ENCODE measurements around the gene DCDC2C.

DCDC2C gene

DNA sequence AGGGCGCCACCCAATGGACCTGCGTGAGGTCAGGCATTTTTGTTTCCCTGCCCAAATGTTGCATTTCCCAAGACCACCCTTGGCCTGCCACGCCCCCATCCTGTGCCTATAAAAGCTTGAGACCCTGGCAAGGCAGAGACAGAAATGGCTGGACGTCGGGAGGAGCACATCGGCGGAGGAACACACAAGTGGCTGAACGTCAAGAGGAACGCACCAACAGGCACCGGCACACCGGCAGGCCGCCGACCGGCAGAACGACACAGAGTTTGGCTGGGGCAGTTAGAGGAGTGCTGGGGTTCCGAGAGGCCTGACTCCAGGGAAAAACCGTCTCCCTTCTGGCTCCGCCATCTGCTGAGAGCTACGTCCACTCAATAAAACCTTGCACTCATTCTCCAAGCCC is 35.9 kb downstream of the DCDC2C start:
- Histone ChIP-seq H2BK15ac (ENCODE audit: low read depth, poor library complexity, severe bottlenecking) (no peak overlapping the region), H3K79me1 (replicated peaks; ENCODE audit: low read length, poor library complexity, severe bottlenecking) (no peaks in the 10 kb centered on the region), H2BK120ac (ENCODE audit: low read depth, low read length) (no peak overlapping the region), H4K91ac (ENCODE audit: low read length) (no peak overlapping the region), H3K23ac (ENCODE audit: low read length in 2 of 2) (no peak overlapping the region), H3K4me1 (ENCODE audit: control insufficient read depth, insufficient read depth, low read depth, low read length) (no peaks in the 10 kb centered on the region), H3K27me3 (ENCODE audit: control insufficient read depth in 1 of 2, insufficient read depth in 1 of 2, low read length in 2 of 2) (peaks cover 3 to 23% of the 10 kb centered on the region in 2 experiments), H3K4ac (ENCODE audit: low read depth in 1 of 2, low read length in 2 of 2) (no peak overlapping the region), H2AFZ (ENCODE audit: low read depth, low read length) (no peak overlapping the region), H2AK5ac (ENCODE audit: low read length, severe bottlenecking) (no peak overlapping the region), H4K8ac (ENCODE audit: low read length) (no peak overlapping the region), H3K14ac (ENCODE audit: low read length in 2 of 2) (no peak overlapping the region), H3K4me3 (ENCODE audit: insufficient read depth in 1 of 2, low read depth in 1 of 2, low read length in 2 of 2) (no peak overlapping the region), H3K36me3 (ENCODE audit: control insufficient read depth in 1 of 2, insufficient read depth in 2 of 2, low read depth in 1 of 2, low read length in 2 of 2) (no peaks in the 10 kb centered on the region), H3K18ac (ENCODE audit: low read depth in 1 of 2, low read length in 2 of 2) (no peak overlapping the region), H2BK5ac (ENCODE audit: low read depth, low read length, poor library complexity, severe bottlenecking) (no peak overlapping the region), H3K27ac (ENCODE audit: low read length, poor library complexity, severe bottlenecking) (no peak overlapping the region), H3K9ac (ENCODE audit: low read length) (no peak overlapping the region), H3K9me3 (ENCODE audit: control insufficient read depth, low read length) (no peaks in the 10 kb centered on the region), H3K4me2 (ENCODE audit: low read length, poor library complexity, severe bottlenecking) (no peak overlapping the region), H2BK12ac (ENCODE audit: low read length in 2 of 2) (no peak overlapping the region)
- 89% methylated on average over 18 of the region's 19 CpGs for WGBS
- DNase-seq: no peak

DNA sequence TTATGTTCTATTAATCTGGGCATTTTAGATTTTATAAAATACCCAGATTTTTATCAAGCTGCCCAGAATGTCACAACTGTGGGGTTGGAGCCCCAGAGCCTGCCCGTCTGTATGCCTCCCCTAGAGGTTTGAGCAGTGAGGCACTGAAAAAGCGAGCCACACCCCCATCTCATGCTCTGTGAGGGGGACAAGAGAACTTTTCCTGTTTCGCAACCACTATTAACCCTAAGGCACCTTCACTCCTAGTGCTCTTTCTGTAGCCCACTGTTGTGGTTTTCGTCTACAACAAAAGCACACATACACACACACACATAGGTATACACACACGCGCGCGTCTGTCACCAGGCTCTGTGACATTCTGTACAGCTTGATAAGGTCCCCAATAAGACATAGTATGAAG is 38.0 kb downstream of the DCDC2C start:
- H3K79me1 ChIP-seq (replicated peaks; ENCODE audit: low read length, poor library complexity, severe bottlenecking): no peaks in the 10 kb centered on the region

DNA sequence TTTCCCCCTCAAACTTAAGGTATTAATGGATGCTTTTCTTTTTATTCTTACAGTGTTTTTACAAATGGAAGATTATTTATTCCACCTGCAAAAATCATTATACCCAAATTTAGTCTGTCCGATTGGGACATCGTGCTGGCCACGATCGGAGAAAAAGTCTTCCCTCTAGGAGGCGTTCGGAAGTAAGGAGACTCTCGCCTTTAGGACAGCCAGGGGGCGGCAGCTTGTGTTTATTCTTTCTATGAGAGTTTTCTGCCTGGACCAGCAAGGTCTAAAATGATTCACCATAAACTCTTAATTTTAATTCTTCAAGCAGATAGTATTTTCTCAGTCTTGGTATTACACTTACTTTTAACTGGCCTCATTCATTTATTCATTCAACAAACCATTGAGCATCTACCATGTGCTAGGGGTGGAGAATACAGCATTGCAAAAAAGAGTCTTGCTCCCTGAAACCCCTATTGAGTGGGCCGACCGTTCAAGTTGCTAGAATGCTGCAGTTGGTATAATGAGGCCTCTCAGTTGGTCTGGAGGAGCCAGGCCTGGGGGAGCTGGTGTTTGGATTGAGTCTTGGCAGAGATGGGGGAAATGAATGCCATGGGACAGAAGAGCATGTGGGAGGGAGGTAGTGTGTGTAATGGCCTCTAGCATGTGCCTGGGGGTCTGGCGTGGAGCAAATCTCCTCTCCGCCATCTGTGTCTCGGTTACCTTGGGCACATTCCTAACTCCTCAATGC is 38.7 kb downstream of the DCDC2C start:
- WGBS: 79% methylated on average over 9 of the region's 13 CpGs
- H3K23ac ChIP-seq (ENCODE audit: low read length in 2 of 2): no peak overlapping the region
- no peak overlapping the region for H2BK12ac ChIP-seq (ENCODE audit: low read length in 2 of 2)
- H3K18ac ChIP-seq (ENCODE audit: low read depth in 1 of 2, low read length in 2 of 2): no peak overlapping the region
- no peak overlapping the region for H2AFZ ChIP-seq (ENCODE audit: low read depth, low read length)
- H2BK5ac ChIP-seq (ENCODE audit: low read depth, low read length, poor library complexity, severe bottlenecking): no peak overlapping the region
- no peak overlapping the region for H3K4me2 ChIP-seq (ENCODE audit: low read length, poor library complexity, severe bottlenecking)
- H3K9ac ChIP-seq (ENCODE audit: low read length): no peak overlapping the region
- DNase-seq: no peak
- H3K9me3 ChIP-seq (ENCODE audit: control insufficient read depth, low read length): no peaks in the 10 kb centered on the region
- no peaks in the 10 kb centered on the region for H3K36me3 ChIP-seq (ENCODE audit: control insufficient read depth in 1 of 2, insufficient read depth in 2 of 2, low read depth in 1 of 2, low read length in 2 of 2)
- no peaks in the 10 kb centered on the region for H3K79me1 ChIP-seq (replicated peaks; ENCODE audit: low read length, poor library complexity, severe bottlenecking)
- no peak overlapping the region for H4K91ac ChIP-seq (ENCODE audit: low read length)
- H2BK120ac ChIP-seq (ENCODE audit: low read depth, low read length): no peak overlapping the region
- H3K27ac ChIP-seq (ENCODE audit: low read length, poor library complexity, severe bottlenecking): no peak overlapping the region
- H3K4me3 ChIP-seq (ENCODE audit: insufficient read depth in 1 of 2, low read depth in 1 of 2, low read length in 2 of 2): no peak overlapping the region
- H2BK15ac ChIP-seq (ENCODE audit: low read depth, poor library complexity, severe bottlenecking): no peak overlapping the region
- no peak overlapping the region for H3K4ac ChIP-seq (ENCODE audit: low read depth in 1 of 2, low read length in 2 of 2)
- no peak overlapping the region for H4K8ac ChIP-seq (ENCODE audit: low read length)
- peaks cover 0 to 5% of the 10 kb centered on the region in 2 experiments for H3K27me3 ChIP-seq (ENCODE audit: control insufficient read depth in 1 of 2, insufficient read depth in 1 of 2, low read length in 2 of 2)
- no peaks in the 10 kb centered on the region for H3K4me1 ChIP-seq (ENCODE audit: control insufficient read depth, insufficient read depth, low read depth, low read length)
- no peak overlapping the region for H2AK5ac ChIP-seq (ENCODE audit: low read length, severe bottlenecking)
- no peak overlapping the region for H3K14ac ChIP-seq (ENCODE audit: low read length in 2 of 2)

More for the DNA sequence above, 38.0 kb downstream of the DCDC2C start:
- H3K27me3 ChIP-seq (ENCODE audit: control insufficient read depth in 1 of 2, insufficient read depth in 1 of 2, low read length in 2 of 2): peaks cover 0 to 7% of the 10 kb centered on the region in 2 experiments
- H2AK5ac ChIP-seq (ENCODE audit: low read length, severe bottlenecking): no peak overlapping the region
- H3K23ac ChIP-seq (ENCODE audit: low read length in 2 of 2): no peak overlapping the region
- no peaks in the 10 kb centered on the region for H3K4me1 ChIP-seq (ENCODE audit: control insufficient read depth, insufficient read depth, low read depth, low read length)
- 59% methylated on average over 4 of the region's 8 CpGs for WGBS
- no peak overlapping the region for H2BK15ac ChIP-seq (ENCODE audit: low read depth, poor library complexity, severe bottlenecking)
- H3K9ac ChIP-seq (ENCODE audit: low read length): no peak overlapping the region
- no peaks in the 10 kb centered on the region for H3K9me3 ChIP-seq (ENCODE audit: control insufficient read depth, low read length)
- H3K18ac ChIP-seq (ENCODE audit: low read depth in 1 of 2, low read length in 2 of 2): no peak overlapping the region
- H2AFZ ChIP-seq (ENCODE audit: low read depth, low read length): no peak overlapping the region
- H3K36me3 ChIP-seq (ENCODE audit: control insufficient read depth in 1 of 2, insufficient read depth in 2 of 2, low read depth in 1 of 2, low read length in 2 of 2): no peaks in the 10 kb centered on the region
- H3K4me3 ChIP-seq (ENCODE audit: insufficient read depth in 1 of 2, low read depth in 1 of 2, low read length in 2 of 2): no peak overlapping the region
- no peak overlapping the region for H2BK12ac ChIP-seq (ENCODE audit: low read length in 2 of 2)
- no peak for DNase-seq
- H3K27ac ChIP-seq (ENCODE audit: low read length, poor library complexity, severe bottlenecking): no peak overlapping the region
- no peak overlapping the region for H3K4me2 ChIP-seq (ENCODE audit: low read length, poor library complexity, severe bottlenecking)
- no peak overlapping the region for H2BK5ac ChIP-seq (ENCODE audit: low read depth, low read length, poor library complexity, severe bottlenecking)
- H3K14ac ChIP-seq (ENCODE audit: low read length in 2 of 2): no peak overlapping the region
- H2BK120ac ChIP-seq (ENCODE audit: low read depth, low read length): no peak overlapping the region
- H4K8ac ChIP-seq (ENCODE audit: low read length): no peak overlapping the region
- no peak overlapping the region for H4K91ac ChIP-seq (ENCODE audit: low read length)
- no peak overlapping the region for H3K4ac ChIP-seq (ENCODE audit: low read depth in 1 of 2, low read length in 2 of 2)

DNA sequence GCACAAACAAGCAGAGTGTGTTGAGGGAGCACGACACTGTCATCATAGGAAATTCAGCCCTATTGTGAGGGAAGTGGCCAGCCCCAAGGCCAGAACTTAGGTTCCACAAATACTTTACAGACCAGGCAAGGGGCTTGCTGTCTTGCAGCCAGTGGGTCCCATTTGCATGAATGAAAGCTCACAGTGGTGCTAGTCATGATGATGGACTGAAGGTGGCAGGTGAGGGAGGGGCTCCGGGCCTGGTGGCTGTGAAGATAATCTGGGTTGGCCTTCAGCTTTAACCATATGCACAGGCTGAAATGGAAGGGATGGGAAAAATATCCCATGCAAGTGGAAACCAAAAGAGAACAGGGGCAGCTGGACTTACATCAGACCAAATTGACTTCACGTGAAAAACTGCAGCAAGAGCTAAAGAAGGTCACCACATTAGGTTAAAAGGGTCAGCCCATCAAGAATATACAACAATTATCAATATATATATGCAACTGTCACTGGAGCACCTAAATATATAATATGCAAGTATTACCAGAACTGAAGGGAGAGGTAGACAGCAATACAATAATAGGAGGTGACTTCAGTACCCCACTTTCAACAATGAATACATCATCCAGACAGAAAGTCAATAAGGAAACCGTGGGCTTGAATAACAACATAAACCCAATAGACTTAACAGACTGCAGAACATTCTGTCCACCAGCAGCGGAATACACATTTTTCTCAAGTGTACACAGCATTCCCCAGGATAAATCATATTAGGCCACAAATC is 39.6 kb downstream of the DCDC2C start:
- Histone ChIP-seq H2BK12ac (ENCODE audit: low read length in 2 of 2) (no peak overlapping the region), H2BK5ac (ENCODE audit: low read depth, low read length, poor library complexity, severe bottlenecking) (no peak overlapping the region), H3K27ac (ENCODE audit: low read length, poor library complexity, severe bottlenecking) (no peak overlapping the region), H3K9me3 (ENCODE audit: control insufficient read depth, low read length) (no peaks in the 10 kb centered on the region), H3K79me1 (replicated peaks; ENCODE audit: low read length, poor library complexity, severe bottlenecking) (no peaks in the 10 kb centered on the region), H3K4me3 (ENCODE audit: insufficient read depth in 1 of 2, low read depth in 1 of 2, low read length in 2 of 2) (no peak overlapping the region), H3K18ac (ENCODE audit: low read depth in 1 of 2, low read length in 2 of 2) (no peak overlapping the region), H2BK15ac (ENCODE audit: low read depth, poor library complexity, severe bottlenecking) (no peak overlapping the region), H3K14ac (ENCODE audit: low read length in 2 of 2) (no peak overlapping the region), H4K8ac (ENCODE audit: low read length) (no peak overlapping the region), H3K36me3 (ENCODE audit: control insufficient read depth in 1 of 2, insufficient read depth in 2 of 2, low read depth in 1 of 2, low read length in 2 of 2) (no peaks in the 10 kb centered on the region), H3K9ac (ENCODE audit: low read length) (no peak overlapping the region), H3K4ac (ENCODE audit: low read depth in 1 of 2, low read length in 2 of 2) (no peak overlapping the region), H4K91ac (ENCODE audit: low read length) (no peak overlapping the region), H3K23ac (ENCODE audit: low read length in 2 of 2) (no peak overlapping the region), H2BK120ac (ENCODE audit: low read depth, low read length) (no peak overlapping the region), H2AK5ac (ENCODE audit: low read length, severe bottlenecking) (no peak overlapping the region), H2AFZ (ENCODE audit: low read depth, low read length) (no peak overlapping the region), H3K4me1 (ENCODE audit: control insufficient read depth, insufficient read depth, low read depth, low read length) (no peaks in the 10 kb centered on the region), H3K27me3 (ENCODE audit: control insufficient read depth in 1 of 2, insufficient read depth in 1 of 2, low read length in 2 of 2) (peaks cover 0 to 5% of the 10 kb centered on the region in 2 experiments), H3K4me2 (ENCODE audit: low read length, poor library complexity, severe bottlenecking) (no peak overlapping the region)
- 62% methylated on average over 5 of the region's 5 CpGs for WGBS
- DNase-seq: no peak

Data from mesenchymal stem cell (in vitro differentiated cells and primary cell).